VCaP (cell line): Measurements from ENCODE around the gene SPACA9.

Source experiments
- H3K27ac ChIP-seq: fragments of 450-650 bp; 2 replicates; pipeline ENCODE4 v1.5.1; 2017
- TF ChIP-seq, protein P1 (sequence below): fragments of 450-650 bp; conservative IDR thresholded peaks from 2 replicates; pipeline ENCODE4 v1.5.1; 2017; ENCODE audit warnings: mild to moderate bottlenecking, moderate library complexity

The SPACA9 gene

DNA sequence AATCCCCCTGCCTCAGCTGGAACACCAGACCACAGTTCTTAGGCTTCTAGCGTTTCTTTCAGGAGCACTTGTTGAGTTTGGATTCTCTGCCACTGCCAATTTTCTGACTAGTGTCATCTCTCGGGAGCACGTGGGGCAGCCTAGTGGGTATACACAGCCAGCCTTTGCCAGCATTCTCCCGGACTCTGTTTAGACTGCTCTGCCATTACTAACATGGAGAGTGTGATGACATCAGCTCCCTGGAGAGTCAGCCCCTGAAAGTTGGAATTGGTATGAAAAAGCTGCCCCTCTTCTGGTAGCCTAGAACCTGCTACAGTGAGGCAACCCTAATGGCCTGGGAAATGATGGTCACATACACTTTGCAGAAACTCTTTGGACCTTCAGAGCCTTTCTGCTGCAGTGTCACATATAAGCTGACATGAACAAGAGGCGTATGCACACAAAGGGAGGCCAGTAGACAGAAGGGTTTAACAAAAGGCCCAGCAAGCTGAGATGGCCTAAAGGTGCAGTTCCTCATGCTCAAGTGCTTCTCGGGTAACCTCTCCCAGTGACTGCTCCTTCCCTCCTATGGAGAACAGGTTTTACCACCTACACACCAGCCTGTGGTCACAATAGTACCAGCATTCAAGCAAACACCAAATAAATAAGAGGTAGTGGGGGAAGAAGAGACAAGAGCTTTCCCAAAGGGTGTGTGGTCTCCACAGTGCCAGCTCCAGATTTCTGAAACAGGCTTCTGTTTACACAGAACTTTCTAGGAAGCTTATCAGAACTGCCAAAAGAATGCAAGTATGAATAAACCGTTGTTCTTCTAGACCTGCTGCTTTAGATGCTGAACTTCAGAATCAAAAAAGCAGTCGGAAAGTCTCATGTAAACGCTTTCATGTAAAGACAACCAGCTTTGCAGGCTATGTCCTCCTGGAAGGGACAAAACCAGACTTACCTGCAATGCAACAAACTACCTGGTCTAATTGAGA is 16.5 kb downstream of the SPACA9 start:
- TF ChIP-seq, protein P1, sequence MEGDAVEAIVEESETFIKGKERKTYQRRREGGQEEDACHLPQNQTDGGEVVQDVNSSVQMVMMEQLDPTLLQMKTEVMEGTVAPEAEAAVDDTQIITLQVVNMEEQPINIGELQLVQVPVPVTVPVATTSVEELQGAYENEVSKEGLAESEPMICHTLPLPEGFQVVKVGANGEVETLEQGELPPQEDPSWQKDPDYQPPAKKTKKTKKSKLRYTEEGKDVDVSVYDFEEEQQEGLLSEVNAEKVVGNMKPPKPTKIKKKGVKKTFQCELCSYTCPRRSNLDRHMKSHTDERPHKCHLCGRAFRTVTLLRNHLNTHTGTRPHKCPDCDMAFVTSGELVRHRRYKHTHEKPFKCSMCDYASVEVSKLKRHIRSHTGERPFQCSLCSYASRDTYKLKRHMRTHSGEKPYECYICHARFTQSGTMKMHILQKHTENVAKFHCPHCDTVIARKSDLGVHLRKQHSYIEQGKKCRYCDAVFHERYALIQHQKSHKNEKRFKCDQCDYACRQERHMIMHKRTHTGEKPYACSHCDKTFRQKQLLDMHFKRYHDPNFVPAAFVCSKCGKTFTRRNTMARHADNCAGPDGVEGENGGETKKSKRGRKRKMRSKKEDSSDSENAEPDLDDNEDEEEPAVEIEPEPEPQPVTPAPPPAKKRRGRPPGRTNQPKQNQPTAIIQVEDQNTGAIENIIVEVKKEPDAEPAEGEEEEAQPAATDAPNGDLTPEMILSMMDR = no peak
- H3K27ac ChIP-seq = peak overlapping the region; percentile 34

GRCh38 chr9:132896264-132896663 is 17.6 kb downstream of the SPACA9 start:
- H3K27ac ChIP-seq = peak overlapping the region; percentile 34; the same call in 1 of the 2 replicates
- TF ChIP-seq, protein P1 = no peak

DNA sequence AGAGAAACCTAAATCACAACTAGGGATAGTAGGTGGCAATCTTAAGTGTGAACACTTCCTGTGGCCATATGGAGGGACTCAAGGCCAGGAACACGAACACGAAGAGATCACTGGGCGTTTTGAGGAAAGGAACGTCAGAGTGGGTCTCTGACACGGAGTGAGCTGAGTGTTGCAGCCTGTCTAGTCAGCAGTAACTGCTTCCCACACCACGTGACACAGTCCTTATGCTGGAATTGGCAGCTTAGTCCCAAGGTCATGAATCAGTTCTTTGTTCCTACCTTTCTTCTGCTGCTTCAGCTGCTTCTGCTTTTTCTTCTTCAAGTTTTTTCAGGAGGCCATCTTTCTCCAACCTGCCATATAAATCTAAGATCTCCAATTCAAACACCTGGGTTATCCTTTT is 18.2 kb downstream of the SPACA9 start:
- H3K27ac ChIP-seq = no peak overlapping the region
- TF ChIP-seq, protein P1 = no peak

GRCh38 chr9:132898051-132898450 is 19.4 kb downstream of the SPACA9 start:
- no peak overlapping the region for H3K27ac ChIP-seq
- TF ChIP-seq, protein P1 = no peak

- TF ChIP-seq, protein P1 = peak; percentile 97
- no peak overlapping the region for H3K27ac ChIP-seq
Measured at GRCh38 chr9:132901858-132902831, 23.4 kb downstream of the SPACA9 start.

GRCh38 chr9:132903574-132904492 is 25.1 kb downstream of the SPACA9 start:
- TF ChIP-seq, protein P1 = no peak
- H3K27ac ChIP-seq = no peak overlapping the region
